A673 (cell line): Measurements from ENCODE around the gene TTC3.

Experiments
- CTCF ChIP-seq: fragments of 300-800, 200-600 bp; sonication (generic); conservative IDR thresholded peaks from 2 replicates; pipeline ENCODE4 v1.5.1; 2017; ENCODE audit warnings: low read depth, mild to moderate bottlenecking, antibody characterized with exemption, low read length, moderate library complexity, mixed read lengths
- EZH2 ChIP-seq: fragments of 200-600 bp; sonication (generic); IDR thresholded peaks from 2 replicates; pipeline ENCODE4 v1.6.1; 2017; ENCODE audit warnings: borderline replicate concordance, low read depth, mild to moderate bottlenecking, mixed read lengths, antibody characterized with exemption, low read length; ENCODE audit not compliant: poor library complexity, severe bottlenecking

- TF ChIP-seq CTCF (no peak), EZH2 (no peak)
Observed at GRCh38 chr21:37233551-37234146, 160.6 kb downstream of the TTC3 start.
